GM12878 (cell line): Measurements from ENCODE around the gene TNFAIP8L3. TPM values are rescaled to one million over a fixed set of nuclear protein-coding genes. Genes with fewer than 3 reads are reported as not detected.

Experiments used
- ATAC-seq: fragments of 200-7000 bp; cut with Tn5 transposase; 3 replicates; pipeline ENCODE4 v1.9.1; 2020; ENCODE audit warnings: mild to moderate bottlenecking, moderate library complexity
- BruUV-seq: library from RNA; stranded (reverse); fragments of 400-500 nt; replicated peaks from 2 replicates; lab custom pipeline; 2021; lab: Mats Ljungman, UMichigan
- CTCF ChIA-PET: fragments of 300-600 bp; sonication (Branson Sonifier 250); formaldehyde crosslinking; extraction: SDS; loops from one replicate; lab custom pipeline; 2021; ENCODE audit warnings: inconsistent platforms; lab: Yijun Ruan, JAX
- POLR2A ChIA-PET: fragments of 350-600 bp; formaldehyde crosslinking; extraction: SDS; loops from one replicate; lab custom pipeline; 2021; ENCODE audit warnings: inconsistent platforms; lab: Charles Lee
- RAD21 ChIA-PET: fragments of 300-600 bp; sonication (Branson Sonifier 250); formaldehyde crosslinking; loops from one replicate; lab custom pipeline; 2023; ENCODE audit warnings: antibody characterized with exemption; ENCODE audit not compliant: unreplicated experiment; lab: Charles Lee
- SMC1A ChIA-PET: fragments of 300-600 bp; sonication (Branson Sonifier 250); formaldehyde crosslinking; loops from one replicate; lab custom pipeline; 2023; ENCODE audit not compliant: unreplicated experiment, uncharacterized antibody; lab: Charles Lee
- DNase-seq: peaks from one replicate; pipeline ENCODE4 v3.0.0-alpha.2; 2011; ENCODE audit warnings: low read depth, low spot score
- FAIRE-seq: peaks from 3 replicates; lab custom pipeline; 2011; peaks lifted over from hg19 to GRCh38; lab: Jason Lieb, UNC
- H2AFZ ChIP-seq: 2 replicates; pipeline ENCODE4 v1.6.0; 2011; ENCODE audit warnings: low read depth, low read length, control low read depth; ENCODE audit not compliant: control insufficient read depth
- H3K27ac ChIP-seq: 2 replicates; pipeline ENCODE4 v1.5.1; 2011; ENCODE audit warnings: control low read depth; ENCODE audit not compliant: control insufficient read depth, insufficient read depth
- H3K27me3 ChIP-seq, 2 experiments: replicated peaks in 1 of 2; 2 replicates each; pipeline versions ENCODE4 v1.6.0 to v1.6.1; 2011; ENCODE audit warnings: low read length in 1 of 2; ENCODE audit not compliant: control insufficient read depth in 2 of 2, insufficient read depth in 2 of 2
- H3K36me3 ChIP-seq, 2 experiments: 2 replicates each; pipeline ENCODE4 v1.5.1; 2011; ENCODE audit warnings: low read length in 1 of 2; ENCODE audit not compliant: control insufficient read depth in 2 of 2, insufficient read depth in 2 of 2
- H3K4me1 ChIP-seq: 2 replicates; pipeline ENCODE4 v1.6.1; 2011; ENCODE audit warnings: mild to moderate bottlenecking, low read length, moderate library complexity, mixed read lengths; ENCODE audit not compliant: control insufficient read depth, insufficient read depth
- H3K4me2 ChIP-seq: 2 replicates; pipeline ENCODE4 v1.6.0; 2011; ENCODE audit warnings: control low read depth; ENCODE audit not compliant: control insufficient read depth, insufficient read depth
- H3K4me3 ChIP-seq: fragments of 200-600 bp; sonication (generic); 2 replicates; pipeline ENCODE4 v1.5.1; 2016
- H3K79me2 ChIP-seq: 2 replicates; pipeline ENCODE4 v1.6.0; 2011; ENCODE audit warnings: low read length; ENCODE audit not compliant: control insufficient read depth, insufficient read depth
- H3K9ac ChIP-seq: 2 replicates; pipeline ENCODE4 v1.8.0; 2011; ENCODE audit warnings: low read length, control low read depth, mixed read lengths; ENCODE audit not compliant: control insufficient read depth, insufficient read depth
- H3K9me3 ChIP-seq: replicated peaks from 3 replicates; pipeline ENCODE4 v1.5.1; 2011; ENCODE audit warnings: mild to moderate bottlenecking, low read length; ENCODE audit not compliant: control insufficient read depth, insufficient read depth
- H4K20me1 ChIP-seq: 2 replicates; pipeline ENCODE4 v1.6.0; 2011; ENCODE audit not compliant: control insufficient read depth, insufficient read depth
- CHD4 ChIP-seq: fragments of 200-600 bp; sonication (generic); IDR thresholded peaks from 2 replicates; pipeline ENCODE4 v1.6.1; 2016; ENCODE audit warnings: mild to moderate bottlenecking
- HCFC1 ChIP-seq: fragments of 150-350 bp; IDR thresholded peaks from 2 replicates; pipeline ENCODE4 v1.6.1; 2014; ENCODE audit warnings: low read length
- IRF4 ChIP-seq: IDR thresholded peaks from 2 replicates; pipeline ENCODE4 v1.6.1; 2011; ENCODE audit warnings: low read depth, low read length
- MXI1 ChIP-seq: fragments of 150-350 bp; IDR thresholded peaks from 2 replicates; pipeline ENCODE4 v1.6.1; 2011; ENCODE audit warnings: low read depth, mild to moderate bottlenecking, inconsistent platforms, low read length, improper control_type of control experiment
- SMAD1 ChIP-seq: fragments of 450-650 bp; IDR thresholded peaks from 2 replicates; pipeline ENCODE4 v1.6.1; 2018; ENCODE audit warnings: mild to moderate bottlenecking, low read depth; ENCODE audit not compliant: partially characterized antibody
- WRNIP1 ChIP-seq: IDR thresholded peaks from 2 replicates; pipeline ENCODE4 v1.6.1; 2011; ENCODE audit warnings: low read depth, low read length, improper control_type of control experiment, borderline replicate concordance
- ZSCAN29 ChIP-seq: fragments of 450-650 bp; IDR thresholded peaks from 2 replicates; pipeline ENCODE4 v1.6.1; 2017; ENCODE audit warnings: mild to moderate bottlenecking, moderate library complexity
- in situ Hi-C: fragments of 300-500 bp; cut with MboI; formaldehyde crosslinking; loops from 9 replicates; pipeline ENCODE4 v1.14.3; 2018; ENCODE audit warnings: mixed read lengths
- intact Hi-C: fragments of 100-400 bp; cut with micrococcal nuclease; formaldehyde crosslinking; loops from one replicate; pipeline ENCODE4 v1.14.2; 2022; ENCODE audit not compliant: unreplicated experiment
- polyA plus RNA-seq, 11 experiments: library from polyadenylated mRNA; depleted of rRNA in 4 of 11; unstranded in 6 of 11; stranded (reverse) in 5 of 11; fragments of >200 nt; fragmentation: Nextera tagmentation in 4 of 11; fragmentation: Illumina TruSeq in 1 of 11; extraction: Ambion mirVana in 4 of 11; extraction: Trizol in 1 of 11; gene quantifications; 1 replicate in 1 of 11; 2 replicates in 10 of 11; pipeline versions ENCODE4 v1.2.1 to v1.2.3, GENCODE V29; 2011 to 2016; ENCODE audit warnings: inconsistent platforms in 2 of 11, missing spikeins in 2 of 11, low read depth in 1 of 11
- total RNA-seq, 4 experiments: library from RNA; depleted of rRNA in 3 of 4; stranded (reverse); fragments of >200 nt in 3 of 4; fragmentation: Illumina TruSeq in 1 of 4; extraction: Trizol in 1 of 4; gene quantifications; 2 replicates each; pipeline versions ENCODE4 v1.2.1 to v1.2.3, GENCODE V29; 2013 to 2021

The TNFAIP8L3 gene
- total and polyA plus RNA-seq, 10 of the 15 experiments (the other 5 are each of a cell fraction or from before 2014, with no cell fraction given): 0.22 TPM; not detected in 9

- no peak for FAIRE-seq
- H3K9me3 ChIP-seq: no peaks in the 10 kb centered on the region; the same call in 2 of the 3 replicates
- TF ChIP-seq MXI1: no peak
- TF ChIP-seq IRF4: no peak
- TF ChIP-seq SMAD1: no peak
- TF ChIP-seq ZSCAN29: no peak
- TF ChIP-seq WRNIP1: no peak
- TF ChIP-seq HCFC1: no peak
- no peak for TF ChIP-seq CHD4
- DNase-seq: no peak
- H3K4me2 ChIP-seq: no peak overlapping the region
- H3K79me2 ChIP-seq: no peaks in the 10 kb centered on the region
- H4K20me1 ChIP-seq: no peaks in the 10 kb centered on the region
- no peak for ATAC-seq
- ChIA-PET POLR2A (interaction anchor here (0.5 to 2.4 kb wide), 4 partner anchors 9 to 611 kb away, joined by 3 to 9 read pairs (median 4); no protein-coding TSS in a partner anchor), RAD21 (interaction anchor here (0.6 to 1.4 kb wide), 5 partner anchors 9 to 655 kb away, joined by 3 to 5 read pairs (median 3); no protein-coding TSS in a partner anchor), SMC1A (interaction anchor here (0.6 to 3.8 kb wide), 5 partner anchors 10 to 228 kb away, joined by 3 to 37 read pairs (median 3); no protein-coding TSS in a partner anchor), CTCF (interaction anchor here (0.7 to 1.6 kb wide), 2 partner anchors 14 to 114 kb away, joined by 3 to 5 read pairs; no protein-coding TSS in a partner anchor)
- intact Hi-C loops: no loop called here
- H3K9ac ChIP-seq: no peak overlapping the region
- H3K4me3 ChIP-seq: no peak overlapping the region
- no peaks in the 10 kb centered on the region for H3K36me3 ChIP-seq
- H3K27me3 ChIP-seq: no peaks in the 10 kb centered on the region
- no peak overlapping the region for H3K27ac ChIP-seq
- H2AFZ ChIP-seq: no peak overlapping the region
- H3K4me1 ChIP-seq: peaks cover 22% of the 10 kb centered on the region
- BruUV-seq: no TSS peak
- in situ Hi-C loops: no loop called here
Measured at GRCh38 chr15:51079226-51079625, 15.5 kb downstream of the TNFAIP8L3 start.
